ENCODE measurements around the gene PHLDA1.
"Not testable (repeated sequence)": the region's sequence is repeated elsewhere in the genome, so short reads cannot be mapped to it uniquely, and the experiment has no call there.

Gene PHLDA1

DNA sequence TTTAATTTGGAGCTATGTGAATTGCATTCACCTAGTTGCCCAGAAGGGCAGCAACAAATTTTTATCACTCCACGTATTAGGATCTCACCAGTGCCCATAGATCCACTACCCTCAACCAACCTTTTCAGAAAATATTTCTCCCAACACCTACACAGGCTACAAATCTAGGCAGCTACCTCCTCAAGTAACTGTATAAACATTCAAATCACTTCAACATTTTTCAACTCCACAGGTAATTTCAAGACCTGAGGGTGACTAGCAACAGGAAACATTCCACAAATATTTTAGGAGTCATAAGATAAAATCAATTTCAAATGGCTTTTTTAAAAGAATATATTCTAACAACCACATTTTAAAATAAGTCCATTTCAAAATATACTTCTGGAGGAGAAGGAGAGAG is 12.9 kb downstream of the PHLDA1 start:
- DNase-seq (ENCODE audit: low read depth in 3 of 3) = no peak

DNA sequence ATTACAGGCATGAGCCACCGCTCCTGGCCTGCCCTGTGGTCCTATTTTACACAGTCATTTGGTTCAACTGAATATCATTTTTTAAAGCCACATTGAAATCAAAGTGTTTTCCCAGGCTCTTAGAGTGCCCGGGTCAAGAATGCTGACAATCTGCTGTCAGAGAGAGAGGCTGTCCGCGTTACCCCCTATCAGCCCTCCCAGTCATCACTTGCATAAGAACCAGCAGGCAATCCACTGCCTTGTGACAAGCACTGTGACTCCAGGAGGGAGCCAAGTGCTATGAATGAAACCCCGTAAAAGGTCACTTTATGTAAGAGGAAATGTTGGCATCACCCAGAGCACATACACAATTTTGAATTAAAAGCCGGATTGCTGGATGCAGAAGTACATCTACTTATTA is 13.5 kb downstream of the PHLDA1 start:
- DNase-seq (ENCODE audit: low read depth in 3 of 3) = no peak

DNA sequence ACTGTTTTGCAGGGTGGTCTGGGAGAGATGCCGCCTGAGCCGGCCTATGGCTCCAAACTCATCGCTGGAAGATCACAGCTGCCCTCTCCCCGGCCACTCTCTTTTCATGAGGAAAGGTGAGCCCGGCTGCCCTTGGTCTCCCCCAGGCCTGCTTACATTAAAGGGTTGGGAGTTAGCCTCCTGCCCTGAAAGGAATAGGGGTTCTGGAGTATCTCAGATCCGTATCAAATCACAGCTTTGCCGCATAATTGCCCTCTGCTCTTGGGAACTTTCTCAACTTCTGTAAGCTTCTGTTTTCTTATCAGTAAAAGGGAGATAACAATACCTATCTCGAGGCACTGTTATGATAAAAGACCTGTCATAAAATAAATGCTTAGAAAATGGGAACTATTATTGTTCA is 17.6 kb downstream of the PHLDA1 start:
- DNase-seq (ENCODE audit: low read depth in 3 of 3) = no peak

DNA sequence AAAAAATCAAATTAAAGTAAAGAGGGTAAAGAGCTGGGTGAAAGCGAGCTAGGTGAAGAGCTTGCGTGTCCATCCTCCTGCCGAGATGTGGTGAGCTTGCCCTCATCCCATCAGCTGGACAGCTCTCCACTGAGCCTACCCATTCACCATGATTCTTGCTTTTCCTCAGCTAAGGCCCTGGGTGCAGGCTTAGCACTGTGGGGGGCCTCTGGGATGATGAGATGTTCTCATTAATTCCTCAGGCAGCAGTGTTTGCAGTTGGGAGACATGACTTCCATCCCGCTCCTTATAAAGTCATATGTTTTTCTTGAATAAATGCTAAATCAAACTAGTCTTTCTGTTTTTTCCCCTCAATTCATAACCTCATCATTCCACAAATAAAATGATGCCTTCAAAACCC is 18.0 kb downstream of the PHLDA1 start:
- no peak for DNase-seq (ENCODE audit: low read depth in 3 of 3)

DNA sequence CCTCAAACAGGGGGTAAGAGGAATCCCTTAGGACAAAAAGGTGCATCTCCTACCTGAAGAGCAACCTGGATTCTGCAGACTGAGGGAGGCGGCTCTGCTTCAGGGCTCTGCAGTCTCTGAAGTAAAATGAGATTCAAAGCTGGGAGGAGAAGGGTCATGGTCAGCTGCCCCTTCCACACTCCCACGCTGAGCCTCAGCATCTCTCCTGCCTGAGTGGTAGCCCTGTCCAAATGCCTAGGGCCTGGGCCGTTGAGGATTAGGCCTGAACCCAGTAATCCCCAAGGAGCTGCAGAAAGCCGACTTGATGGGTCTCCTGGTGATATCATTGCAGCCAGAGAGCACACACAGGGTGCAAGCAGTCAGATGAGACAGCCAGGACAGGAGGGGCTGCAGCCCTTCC is 18.9 kb downstream of the PHLDA1 start:
- no peak for DNase-seq (ENCODE audit: low read depth in 3 of 3)

DNA sequence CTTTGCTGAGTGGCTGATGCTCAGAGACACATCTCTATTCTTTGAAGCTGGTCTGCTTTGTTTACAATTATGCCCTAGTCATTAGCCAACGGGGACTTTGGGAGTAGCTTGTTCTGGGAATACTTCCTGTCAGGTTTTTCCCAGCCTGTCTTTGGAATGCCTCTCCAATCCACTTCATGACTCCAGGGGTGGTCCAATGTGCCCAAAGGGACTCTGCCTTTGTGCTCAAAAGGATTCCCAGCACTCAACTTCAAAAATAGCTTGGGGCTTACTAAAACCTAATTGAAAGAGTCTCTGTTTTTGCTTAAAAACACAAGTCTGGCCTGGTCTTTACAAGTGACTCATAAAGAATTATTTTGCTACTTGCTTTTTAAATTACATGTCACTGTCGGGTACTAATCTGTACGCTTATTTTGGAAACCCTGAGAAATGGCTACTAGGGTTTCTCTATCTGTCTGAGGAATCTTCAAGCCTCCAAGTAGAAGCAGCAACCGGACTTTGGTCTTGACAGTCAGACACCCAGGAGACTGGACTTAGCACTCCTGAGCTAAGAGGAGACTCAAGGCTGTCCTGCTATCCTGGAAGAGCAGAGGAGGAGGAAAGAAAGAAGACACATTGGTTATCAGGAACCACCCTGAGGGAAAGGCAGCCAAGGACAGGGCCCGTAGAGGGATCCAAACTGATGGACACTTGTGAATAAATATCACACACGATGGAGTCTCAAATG is 20.7 kb downstream of the PHLDA1 start:
- no peak for DNase-seq (ENCODE audit: low read depth in 3 of 3)

DNA sequence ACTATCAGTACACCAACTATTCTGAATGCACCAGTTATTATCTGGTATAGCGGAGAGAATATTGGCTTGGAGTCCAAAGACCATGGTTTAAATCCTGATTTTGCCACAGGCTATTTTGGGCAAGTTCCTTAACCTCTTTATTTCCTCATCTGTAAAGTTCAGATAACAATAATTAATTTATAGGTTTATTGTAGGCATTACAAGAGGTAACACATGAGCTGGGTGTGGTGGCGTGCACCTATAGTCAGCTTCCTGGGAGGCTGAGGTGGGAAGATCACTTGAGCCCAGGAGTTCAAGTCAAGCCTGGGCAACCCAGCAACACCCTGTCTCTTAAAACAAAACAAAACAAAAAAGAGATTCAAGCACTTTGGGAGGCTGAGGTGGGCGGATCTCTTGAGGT is 23.1 kb downstream of the PHLDA1 start:
- no peak for DNase-seq (ENCODE audit: low read depth in 3 of 3)

DNA sequence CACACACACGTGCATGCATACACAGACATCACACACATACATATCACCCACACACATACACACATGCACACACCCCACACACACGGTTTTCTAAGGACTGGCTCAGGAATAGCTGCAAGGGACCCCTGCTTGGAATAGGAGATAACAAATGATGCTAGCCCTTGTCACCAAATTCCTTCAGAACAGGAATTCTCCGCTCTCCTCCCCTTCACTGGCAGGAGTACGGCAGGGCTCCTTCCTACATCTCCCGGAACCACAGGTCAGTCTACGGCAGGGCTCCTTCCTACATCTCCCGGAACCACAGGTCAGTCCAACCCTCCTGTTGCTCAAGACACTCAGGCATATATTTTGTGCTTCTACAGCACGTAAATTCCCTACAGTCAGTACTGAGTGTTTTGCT is 23.9 kb downstream of the PHLDA1 start:
- DNase-seq (ENCODE audit: low read depth in 3 of 3) = no peak

DNA sequence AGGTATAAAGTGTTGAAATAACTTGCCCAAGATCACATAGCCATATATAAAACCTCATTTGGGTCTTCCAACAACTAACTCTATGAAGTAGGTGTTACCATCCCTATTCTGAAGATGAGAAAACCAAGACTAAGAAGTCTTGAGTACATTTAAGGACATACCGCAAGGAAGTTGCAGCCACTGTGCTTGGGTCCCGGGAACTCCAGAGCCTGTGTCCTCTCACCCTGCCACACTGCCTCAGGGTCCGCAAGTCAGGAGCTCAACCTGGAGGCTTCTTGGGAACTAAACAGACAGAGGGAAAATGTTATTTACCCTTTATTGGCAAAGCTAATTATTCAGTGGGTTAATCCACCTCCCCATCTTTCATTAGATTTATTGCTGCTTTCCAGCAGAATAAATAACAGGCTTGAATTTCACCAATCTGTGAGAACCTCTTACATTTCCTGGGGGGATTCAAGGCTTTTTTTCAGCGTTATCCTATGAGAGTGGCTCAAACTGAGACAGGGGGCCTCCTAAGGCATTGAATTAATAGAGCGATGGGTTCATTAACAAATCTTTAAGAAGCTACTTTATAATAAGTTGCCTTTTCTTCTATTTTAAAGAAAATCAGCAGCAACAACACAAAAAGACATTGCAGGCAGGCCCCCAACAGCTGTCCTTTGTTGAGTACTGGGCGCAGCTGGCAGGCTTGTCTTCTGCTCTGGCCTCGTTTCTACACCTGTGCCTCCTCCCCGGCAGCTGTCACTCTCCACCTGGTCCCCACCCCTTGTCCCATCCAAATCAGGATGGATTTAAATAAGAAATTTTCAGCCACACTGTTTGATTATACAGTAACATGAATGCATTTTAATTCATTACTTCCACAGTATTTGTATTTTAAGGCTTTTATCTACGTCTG is 25.3 kb downstream of the PHLDA1 start:
- no peak for DNase-seq (ENCODE audit: low read depth in 3 of 3)

DNA sequence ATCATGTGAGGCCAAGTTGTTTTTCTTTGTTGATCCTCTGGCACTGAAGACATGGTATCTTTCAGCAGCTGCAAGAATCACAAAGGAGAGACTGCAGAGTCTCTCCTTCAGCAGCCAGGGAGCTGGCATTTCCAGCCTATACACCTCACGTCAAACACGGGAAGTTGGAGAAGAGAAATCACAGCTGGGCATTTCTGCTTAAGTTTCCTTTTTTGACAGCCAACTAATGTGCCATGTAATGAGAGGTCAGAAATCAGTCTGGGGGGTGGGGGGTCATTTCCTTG is 28.3 kb downstream of the PHLDA1 start:
- no peak for DNase-seq (ENCODE audit: low read depth in 3 of 3)

DNA sequence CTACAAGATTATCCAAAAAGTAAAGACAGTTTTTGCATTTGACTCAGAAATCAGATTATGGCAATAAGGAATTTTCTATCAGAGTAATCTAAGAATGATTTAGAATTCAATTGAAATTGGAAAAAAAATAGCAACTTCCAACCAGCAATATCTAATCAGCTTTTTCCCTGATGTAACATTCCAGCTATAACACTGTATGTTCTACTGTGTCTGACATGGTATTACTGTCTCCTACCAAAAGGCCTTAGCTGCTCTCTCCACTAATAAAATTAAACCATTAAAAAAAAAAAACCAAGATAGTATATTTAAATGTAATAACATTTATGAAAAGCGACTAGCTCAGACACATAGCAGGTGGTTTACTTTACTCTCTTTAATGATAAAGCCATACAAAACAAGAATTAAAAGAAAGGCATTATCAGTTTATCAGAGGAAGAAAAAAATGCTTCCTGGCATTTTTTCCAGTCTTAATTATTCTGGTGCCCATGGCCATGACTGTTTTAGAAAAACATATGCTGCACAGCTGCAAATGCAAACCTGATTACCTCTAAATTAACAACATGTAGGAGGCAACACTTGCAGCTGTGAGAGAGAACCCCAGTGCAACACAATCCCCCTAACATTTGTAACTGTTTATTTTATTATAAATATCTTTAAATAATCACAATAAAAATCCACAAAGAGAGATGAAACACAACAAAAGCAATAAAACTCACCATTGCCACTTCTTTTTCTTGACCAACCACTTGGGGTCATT is 28.8 kb downstream of the PHLDA1 start:
- no peak for DNase-seq (ENCODE audit: low read depth in 3 of 3)

DNA sequence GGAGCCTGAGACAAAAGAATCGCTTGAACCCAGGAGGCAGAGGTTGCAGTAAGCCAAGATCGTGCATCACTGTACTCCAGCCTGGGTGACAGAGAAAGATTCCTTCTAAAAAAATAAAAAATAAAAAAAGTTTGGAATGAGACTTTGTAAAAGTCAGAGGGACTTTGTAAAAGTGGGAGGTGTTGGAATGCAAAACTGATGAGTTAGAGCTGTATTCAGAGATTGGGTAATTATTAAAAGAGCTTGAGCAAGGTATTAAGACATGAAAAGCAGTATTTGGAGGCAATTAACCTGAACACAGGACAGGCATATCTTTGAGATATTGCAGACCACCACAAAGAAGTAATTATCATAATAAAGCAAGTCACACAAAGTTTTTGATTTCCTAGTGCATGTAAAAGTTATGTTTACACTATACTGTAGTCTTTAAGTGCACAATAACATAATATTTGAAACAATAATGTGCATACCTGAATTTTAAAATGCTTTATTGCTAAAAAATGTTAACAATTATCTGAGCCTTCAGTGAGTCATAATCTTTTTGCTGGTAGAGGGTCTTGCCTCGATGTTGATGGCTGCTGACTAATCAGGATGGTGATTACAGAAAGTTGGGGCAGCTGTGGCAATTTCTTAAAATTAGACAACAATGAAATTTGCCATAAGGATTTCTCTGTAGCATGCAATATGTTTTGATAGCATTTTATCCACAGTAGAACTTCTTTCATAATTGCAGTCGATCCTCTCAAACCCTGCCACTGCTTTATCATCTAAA is 33.1 kb downstream of the PHLDA1 start:
- DNase-seq (ENCODE audit: low read depth in 3 of 3) = no peak

DNA sequence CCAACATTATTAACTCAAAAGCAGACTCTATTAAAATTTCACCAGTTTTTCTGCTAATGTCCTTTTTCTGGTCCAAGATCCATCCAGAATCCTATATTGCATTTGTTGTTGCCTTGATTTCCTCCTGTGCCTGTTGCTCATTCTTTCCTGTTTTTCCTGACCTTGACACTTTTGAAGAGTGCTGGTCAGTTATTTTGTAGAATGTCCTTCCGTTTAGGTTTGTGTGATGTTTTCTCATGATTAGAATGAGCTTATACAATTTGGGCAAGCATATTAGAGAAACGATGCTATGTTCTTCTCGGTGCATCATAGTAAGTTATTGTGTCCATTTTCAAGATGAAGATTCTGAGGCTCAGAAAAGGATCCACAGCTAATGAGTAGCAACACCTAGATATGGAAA is 33.9 kb downstream of the PHLDA1 start:
- no peak for DNase-seq (ENCODE audit: low read depth in 3 of 3)

DNA sequence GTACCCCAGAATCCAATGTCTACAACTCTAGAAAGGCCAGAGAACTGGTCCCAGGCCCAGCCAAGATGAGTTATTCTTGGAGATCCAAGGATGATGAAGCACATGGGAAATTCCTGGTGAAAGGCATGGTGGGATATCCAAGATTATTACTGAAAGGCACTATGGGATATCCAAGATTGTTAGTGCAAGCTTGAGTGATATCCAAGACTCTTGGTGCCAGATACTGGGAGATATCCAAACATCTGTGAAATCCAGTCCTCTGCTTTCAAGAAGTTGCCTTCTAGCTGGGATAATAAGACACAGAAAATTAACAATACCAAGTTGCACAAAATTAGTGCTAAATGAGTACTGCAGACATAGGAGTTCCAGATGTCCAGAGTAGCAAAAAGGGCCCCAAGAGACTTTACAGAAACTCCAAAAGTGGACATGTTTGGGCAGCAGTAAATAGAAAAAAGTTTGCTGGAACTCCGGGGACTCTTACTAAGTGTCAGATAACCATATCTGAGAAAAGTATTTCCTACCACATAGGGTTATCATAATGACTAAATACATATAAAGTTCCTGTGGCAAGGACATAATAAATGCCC is 34.6 kb downstream of the PHLDA1 start:
- no peak for DNase-seq (ENCODE audit: low read depth in 3 of 3)

DNA sequence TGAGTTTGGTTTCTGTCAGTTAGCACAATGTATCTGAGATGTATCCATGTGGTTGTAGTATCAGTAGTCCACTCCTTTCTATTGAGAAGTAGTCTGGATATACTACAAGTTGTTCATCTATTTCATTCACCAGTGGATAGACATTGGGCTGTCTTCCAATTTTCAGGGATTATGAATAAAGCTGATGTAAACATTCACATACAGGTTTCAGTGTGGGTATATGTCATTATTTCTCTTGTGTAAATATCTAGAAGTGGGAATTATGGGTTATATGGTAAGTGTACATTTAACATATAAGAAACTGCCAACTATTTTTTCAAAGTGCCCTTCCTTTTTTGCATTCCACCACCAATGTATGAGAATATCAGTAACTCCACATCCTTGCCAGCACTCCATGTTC is 35.9 kb downstream of the PHLDA1 start:
- DNase-seq (ENCODE audit: low read depth in 3 of 3) = no peak

DNA sequence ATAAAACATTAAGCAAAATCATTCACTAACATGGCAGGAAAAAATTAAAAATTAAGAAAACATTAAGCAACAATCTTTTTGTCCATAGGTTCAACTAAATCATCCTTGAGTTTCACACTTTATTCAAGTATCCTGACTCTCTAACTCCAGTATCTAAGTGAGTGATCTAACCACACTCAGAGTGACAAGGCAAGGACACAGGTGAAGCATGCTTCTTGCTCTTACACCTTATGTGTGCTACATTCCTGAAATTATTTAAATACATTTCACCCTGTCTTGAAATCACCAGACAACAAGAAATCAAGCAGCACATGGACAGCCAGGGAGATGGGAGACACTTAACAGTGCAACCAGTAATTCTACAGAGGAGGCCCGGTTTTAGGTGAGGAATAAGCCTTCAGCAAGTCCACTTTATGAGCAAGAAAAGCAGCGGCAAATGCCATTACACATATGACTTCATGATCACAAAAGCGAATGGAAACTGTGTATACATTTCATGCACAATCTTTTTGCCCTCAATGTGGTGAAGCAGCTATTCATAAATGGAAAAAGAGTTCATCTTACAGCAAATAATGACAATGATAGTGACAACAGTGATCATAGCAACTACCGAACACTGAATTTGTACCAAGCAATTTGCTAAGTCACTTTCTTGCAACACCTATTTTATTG is 37.4 kb downstream of the PHLDA1 start:
- no peak for DNase-seq (ENCODE audit: low read depth in 3 of 3)

DNA sequence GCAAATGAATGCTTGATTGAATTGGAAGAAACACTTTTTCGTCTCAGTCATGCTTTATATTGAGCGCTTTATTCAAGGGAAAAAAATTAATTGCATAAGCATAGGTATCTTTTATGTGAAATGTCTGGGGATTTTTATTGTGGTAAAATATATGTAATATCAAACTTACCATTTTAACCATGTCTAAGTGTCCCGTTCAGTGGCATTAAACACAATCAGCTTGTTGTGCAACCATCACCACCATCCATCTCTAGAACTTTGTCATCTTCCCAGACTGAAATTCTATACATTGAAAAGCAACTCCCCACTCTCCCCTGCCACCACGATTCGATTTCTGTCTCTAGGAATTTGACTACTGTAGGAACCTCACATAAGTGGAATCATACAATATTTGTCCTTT is 39.8 kb downstream of the PHLDA1 start:
- no peak for DNase-seq (ENCODE audit: low read depth in 3 of 3)

DNA sequence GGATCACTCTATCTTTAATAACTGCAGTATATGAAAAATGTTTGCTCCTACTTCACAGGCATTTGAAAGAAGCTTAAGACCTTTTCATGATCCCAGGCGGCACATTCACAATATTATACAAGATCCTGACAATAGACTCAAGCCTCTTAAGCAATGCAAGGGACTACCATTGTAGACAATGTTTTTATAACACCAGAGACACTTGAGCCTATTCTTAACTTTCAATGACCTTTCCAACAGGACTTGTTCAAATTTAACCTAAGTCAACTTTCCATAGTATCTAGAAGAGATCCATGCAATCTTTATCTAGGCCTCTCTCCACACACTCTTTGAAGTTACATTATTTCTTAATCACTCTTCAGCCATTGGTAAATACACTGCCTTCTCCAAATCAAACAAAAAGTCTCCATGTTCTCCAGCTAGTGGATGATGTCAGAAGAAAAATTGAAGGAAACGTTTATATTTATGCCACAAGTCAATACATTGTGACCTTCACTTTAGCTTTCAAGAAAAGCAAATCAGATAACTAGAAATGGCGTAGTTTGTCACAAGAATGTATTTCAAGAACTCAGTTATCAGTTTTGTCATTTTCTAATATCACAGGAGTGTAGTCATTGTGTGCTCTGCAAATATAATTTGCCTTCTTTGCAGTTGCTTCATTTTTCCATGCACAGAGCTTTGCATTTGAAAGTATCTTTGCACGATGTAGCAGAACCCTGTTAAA is 41.2 kb downstream of the PHLDA1 start:
- DNase-seq (ENCODE audit: low read depth in 3 of 3) = no peak

DNA sequence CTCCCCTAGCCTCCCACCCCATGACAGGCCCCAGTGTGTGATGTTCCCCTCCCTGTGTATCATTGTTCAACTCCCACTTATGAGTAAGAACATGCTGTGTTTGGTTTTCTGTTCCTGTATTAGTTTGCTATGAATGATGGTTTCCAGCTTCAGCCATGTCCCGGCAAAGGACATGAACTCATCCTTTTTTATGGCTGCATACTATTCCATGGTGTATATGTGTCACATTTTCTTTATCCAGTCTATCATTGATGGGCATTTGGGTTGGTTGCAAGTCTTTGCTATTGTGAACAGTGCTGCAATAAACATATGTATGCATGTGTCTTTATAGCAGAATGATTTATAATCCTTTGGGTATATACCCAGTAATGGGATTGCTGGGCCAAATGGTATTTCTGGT is 43.9 kb downstream of the PHLDA1 start:
- DNase-seq (ENCODE audit: low read depth in 3 of 3) = not testable (repeated sequence)

DNA sequence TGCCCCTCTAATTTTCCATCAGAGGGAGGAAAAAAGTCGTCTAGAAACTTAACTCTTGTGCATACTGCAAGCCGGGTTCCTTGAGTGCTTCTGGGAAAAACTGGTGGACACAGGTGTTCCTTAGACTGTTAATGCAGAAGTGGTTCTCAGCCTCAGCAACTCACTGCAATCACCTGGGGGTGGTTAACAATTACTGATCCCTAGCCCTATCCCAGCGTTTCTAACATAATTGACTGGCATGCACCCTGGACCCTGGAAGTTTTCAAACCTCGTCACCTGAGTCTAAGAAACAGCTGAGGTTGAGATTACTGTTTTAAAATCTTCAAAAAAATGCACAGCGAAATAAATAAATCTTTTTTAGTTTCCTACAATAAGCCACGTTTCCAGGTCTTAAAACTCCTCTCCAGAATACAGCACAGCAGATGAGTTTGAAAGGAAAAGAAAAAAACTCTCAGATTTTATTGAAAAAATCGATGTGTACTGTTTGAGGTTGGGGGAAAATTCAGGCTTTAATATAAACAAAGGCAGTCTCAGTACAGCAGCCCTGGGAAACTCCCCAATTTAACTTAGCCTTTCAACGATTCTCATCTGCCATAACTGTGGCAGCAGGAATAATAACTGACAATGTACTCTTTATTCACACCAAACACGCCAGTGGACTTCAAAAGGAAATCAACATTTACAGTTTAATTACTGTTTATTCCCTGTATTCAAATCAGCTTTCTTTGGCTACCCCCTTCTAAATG is 45.4 kb downstream of the PHLDA1 start:
- no peak for DNase-seq (ENCODE audit: low read depth in 3 of 3)
